Epithelial cell of proximal tubule (primary cell): Measurements from ENCODE around the gene GABRG1. TPM values are rescaled to one million over a fixed set of nuclear protein-coding genes. Genes with fewer than 3 reads are reported as not detected.

Experiments
- DNase-seq: peaks from one replicate; pipeline ENCODE4 v3.0.0-alpha.2; 2011; ENCODE audit warnings: low read depth
- H3K4me3 ChIP-seq: 2 replicates; pipeline ENCODE4 v1.5.1; 2011; ENCODE audit warnings: low read depth, mild to moderate bottlenecking, low read length
- CTCF ChIP-seq: conservative IDR thresholded peaks from 2 replicates; pipeline ENCODE4 v1.5.1; 2012; ENCODE audit warnings: low read depth, mild to moderate bottlenecking, low read length
- total RNA-seq: library from RNA; depleted of rRNA; stranded (reverse); fragments of >200 nt; gene quantifications from 2 replicates; pipeline ENCODE4 v1.2.3, GENCODE V29; 2015

The GABRG1 gene
- total RNA-seq = not detected in 2 replicates

GRCh38 chr4:46123913-46124755 is at the start of gene GABRG1:
Gene GABRG1 (minus strand): TSS chr4:46124054. CDS start chr4:46123913, 141 bp downstream.
- no peak for DNase-seq
- H3K4me3 ChIP-seq = no peak within 1 kb of the TSS
- no peak for TF ChIP-seq CTCF

GRCh38 chr4:46146993-46147392 is 23.1 kb upstream of the GABRG1 start:
- no peak overlapping the region for H3K4me3 ChIP-seq
- TF ChIP-seq CTCF = no peak
- no peak for DNase-seq

- no peak overlapping the region for H3K4me3 ChIP-seq
- no peak for DNase-seq
- TF ChIP-seq CTCF = no peak
Measured at GRCh38 chr4:46131498-46132057, 7.7 kb upstream of the GABRG1 start.

GRCh38 chr4:46124773-46125413 is 1.0 kb upstream of the GABRG1 start:
- DNase-seq = no peak
- no peak for TF ChIP-seq CTCF
- no peak overlapping the region for H3K4me3 ChIP-seq

- no peak for DNase-seq
- H3K4me3 ChIP-seq = no peak overlapping the region
- TF ChIP-seq CTCF = no peak
Measured at GRCh38 chr4:46081674-46082073, 42.2 kb downstream of the GABRG1 start.

GRCh38 chr4:46081248-46081647 is 42.6 kb downstream of the GABRG1 start:
- no peak for TF ChIP-seq CTCF
- DNase-seq = no peak

More at GRCh38 chr4:46081248-46081647, 42.6 kb downstream of the GABRG1 start:
- H3K4me3 ChIP-seq = no peak overlapping the region
